ENCODE data around the gene DIP2A.

The DIP2A gene

DNA sequence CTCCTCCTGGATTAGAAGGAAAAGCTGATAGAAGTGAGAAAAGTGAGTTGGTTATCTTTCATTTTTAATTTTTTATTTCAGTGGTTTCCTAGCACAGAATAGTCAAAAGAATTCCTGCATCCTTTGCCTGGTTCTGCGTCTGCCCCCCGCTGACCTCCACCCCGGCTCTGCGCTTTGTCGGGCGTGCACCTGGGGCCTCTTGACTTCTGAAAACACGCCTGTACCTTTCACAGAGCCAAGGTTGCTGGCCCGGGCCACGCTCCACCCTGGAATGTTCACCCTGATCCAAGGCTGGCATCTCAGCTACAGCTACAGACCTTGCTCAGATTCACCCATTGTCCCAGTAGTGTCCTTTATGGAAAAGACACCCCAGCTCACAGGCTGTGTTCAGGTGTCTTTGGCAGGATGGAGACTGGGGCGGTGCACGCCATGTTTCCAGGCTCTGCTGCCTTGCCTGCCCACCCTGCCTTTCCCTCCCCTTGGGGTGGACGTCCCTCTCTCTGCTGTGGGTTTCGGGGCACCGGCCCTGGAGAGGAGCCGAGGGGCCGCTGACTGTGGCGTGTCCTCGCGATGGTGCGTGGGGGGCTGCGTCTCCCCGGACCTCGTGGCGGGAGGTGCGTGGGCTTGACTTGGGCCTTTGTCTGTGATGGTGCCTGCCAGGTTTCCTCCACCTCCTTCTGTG lies 40.3 kb upstream of the DIP2A start:
- no peaks in the 10 kb centered on the region for H3K9me3 ChIP-seq (ENCODE audit: severe bottlenecking)
- ATAC-seq (ENCODE audit: low read depth) (no peak), DNase-seq (ENCODE audit: low spot score) (no peak)
- peaks cover 64% of the 10 kb centered on the region for H3K36me3 ChIP-seq (ENCODE audit: low read depth)
- no peaks in the 10 kb centered on the region for H3K27me3 ChIP-seq (ENCODE audit: insufficient read depth, poor library complexity, severe bottlenecking)
- H3K4me3 ChIP-seq (ENCODE audit: severe bottlenecking): no peak overlapping the region
- no peak overlapping the region for H3K27ac ChIP-seq (ENCODE audit: poor library complexity, severe bottlenecking)
- H3K4me1 ChIP-seq (ENCODE audit: insufficient read depth, poor library complexity, severe bottlenecking): peaks cover 2% of the 10 kb centered on the region
- TF ChIP-seq, protein P1, sequence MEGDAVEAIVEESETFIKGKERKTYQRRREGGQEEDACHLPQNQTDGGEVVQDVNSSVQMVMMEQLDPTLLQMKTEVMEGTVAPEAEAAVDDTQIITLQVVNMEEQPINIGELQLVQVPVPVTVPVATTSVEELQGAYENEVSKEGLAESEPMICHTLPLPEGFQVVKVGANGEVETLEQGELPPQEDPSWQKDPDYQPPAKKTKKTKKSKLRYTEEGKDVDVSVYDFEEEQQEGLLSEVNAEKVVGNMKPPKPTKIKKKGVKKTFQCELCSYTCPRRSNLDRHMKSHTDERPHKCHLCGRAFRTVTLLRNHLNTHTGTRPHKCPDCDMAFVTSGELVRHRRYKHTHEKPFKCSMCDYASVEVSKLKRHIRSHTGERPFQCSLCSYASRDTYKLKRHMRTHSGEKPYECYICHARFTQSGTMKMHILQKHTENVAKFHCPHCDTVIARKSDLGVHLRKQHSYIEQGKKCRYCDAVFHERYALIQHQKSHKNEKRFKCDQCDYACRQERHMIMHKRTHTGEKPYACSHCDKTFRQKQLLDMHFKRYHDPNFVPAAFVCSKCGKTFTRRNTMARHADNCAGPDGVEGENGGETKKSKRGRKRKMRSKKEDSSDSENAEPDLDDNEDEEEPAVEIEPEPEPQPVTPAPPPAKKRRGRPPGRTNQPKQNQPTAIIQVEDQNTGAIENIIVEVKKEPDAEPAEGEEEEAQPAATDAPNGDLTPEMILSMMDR (IDR thresholded peaks at IDR 0.05; ENCODE audit: poor library complexity, severe bottlenecking): no peak

DNA sequence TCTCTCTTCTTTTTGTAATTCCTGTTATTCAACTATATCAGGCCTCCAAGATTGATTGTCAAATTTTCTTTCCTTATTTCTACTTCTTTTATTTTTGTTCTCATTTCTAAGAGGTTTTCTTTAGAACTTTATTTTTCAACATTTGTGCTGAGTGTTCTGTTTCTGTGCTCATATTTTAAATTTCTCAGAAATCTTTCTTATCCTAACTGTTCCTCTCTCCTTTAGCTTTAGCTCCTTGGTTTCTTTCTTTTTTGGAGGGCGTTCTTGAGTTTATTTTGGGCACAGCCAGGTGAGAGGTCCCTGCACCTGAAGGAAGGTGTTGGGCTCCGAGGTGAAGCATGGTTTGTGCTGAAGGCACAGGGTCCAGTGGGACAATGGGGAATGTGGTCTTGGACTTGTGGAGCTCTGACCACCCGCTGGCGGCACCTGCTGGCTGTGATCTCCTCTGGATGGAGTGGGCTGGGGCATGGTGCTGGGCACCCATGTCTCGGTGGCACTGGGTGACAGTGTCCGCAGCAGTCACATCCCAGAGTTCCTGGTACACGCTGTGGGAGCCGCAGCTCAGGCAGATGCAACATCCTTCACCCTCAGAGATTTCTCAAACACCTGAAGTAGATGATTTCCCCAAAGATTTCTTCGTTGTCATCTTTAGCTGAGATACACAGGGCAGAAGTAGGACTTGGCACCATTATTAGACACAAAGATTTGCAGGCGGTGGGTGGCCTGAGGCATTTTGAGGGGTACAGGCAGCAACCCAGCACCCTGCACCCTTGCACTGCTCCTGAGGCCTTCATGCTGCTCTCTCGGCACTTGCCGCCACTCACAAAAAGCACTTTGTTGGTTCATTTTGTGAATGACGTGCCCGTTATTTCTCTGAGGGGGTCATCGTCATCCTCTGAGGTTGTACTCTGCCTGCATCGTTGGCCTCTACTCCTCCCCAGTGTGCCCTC lies 38.2 kb upstream of the DIP2A start:
- TF ChIP-seq, protein P1 (IDR thresholded peaks at IDR 0.05; ENCODE audit: poor library complexity, severe bottlenecking): no peak
- Histone ChIP-seq H3K4me3 (ENCODE audit: severe bottlenecking) (no peak overlapping the region), H3K9me3 (ENCODE audit: severe bottlenecking) (no peaks in the 10 kb centered on the region), H3K4me1 (ENCODE audit: insufficient read depth, poor library complexity, severe bottlenecking) (no peaks in the 10 kb centered on the region), H3K27me3 (ENCODE audit: insufficient read depth, poor library complexity, severe bottlenecking) (no peaks in the 10 kb centered on the region), H3K36me3 (ENCODE audit: low read depth) (peaks cover 62% of the 10 kb centered on the region), H3K27ac (ENCODE audit: poor library complexity, severe bottlenecking) (no peak overlapping the region)
- ATAC-seq (ENCODE audit: low read depth): no peak
- no peak for DNase-seq (ENCODE audit: low spot score)

DNA sequence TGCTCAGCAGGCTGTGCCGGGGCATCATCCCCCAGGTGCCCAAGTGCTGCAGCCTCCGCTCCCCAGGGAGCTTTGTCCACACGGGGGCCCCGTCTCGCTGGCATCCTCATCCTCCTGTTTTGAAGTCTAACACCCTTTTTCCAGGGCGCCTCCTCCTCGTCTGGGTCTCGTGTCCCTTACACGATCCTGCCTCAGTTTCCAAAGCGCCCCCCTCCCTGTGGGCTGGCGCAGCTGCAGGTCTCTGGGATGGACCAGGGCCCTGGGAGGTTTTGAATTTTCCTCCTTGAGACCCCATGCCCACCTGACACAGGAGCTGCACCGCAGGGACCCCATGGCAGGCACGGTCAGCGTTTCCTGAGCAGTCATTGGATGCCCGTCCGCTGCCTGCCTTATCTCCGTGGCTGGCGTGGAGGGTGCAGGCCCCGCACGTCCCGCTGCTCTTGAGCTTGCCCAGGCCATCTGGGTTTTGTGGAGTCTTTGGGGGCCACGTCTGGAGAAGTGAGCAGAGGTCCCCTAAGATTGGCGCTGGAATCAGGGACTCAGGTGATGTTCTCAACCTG lies 37.4 kb upstream of the DIP2A start:
- no peak for ATAC-seq (ENCODE audit: low read depth)
- TF ChIP-seq, protein P1 (IDR thresholded peaks at IDR 0.05; ENCODE audit: poor library complexity, severe bottlenecking): no peak
- peaks cover 54% of the 10 kb centered on the region for H3K36me3 ChIP-seq (ENCODE audit: low read depth)

DNA sequence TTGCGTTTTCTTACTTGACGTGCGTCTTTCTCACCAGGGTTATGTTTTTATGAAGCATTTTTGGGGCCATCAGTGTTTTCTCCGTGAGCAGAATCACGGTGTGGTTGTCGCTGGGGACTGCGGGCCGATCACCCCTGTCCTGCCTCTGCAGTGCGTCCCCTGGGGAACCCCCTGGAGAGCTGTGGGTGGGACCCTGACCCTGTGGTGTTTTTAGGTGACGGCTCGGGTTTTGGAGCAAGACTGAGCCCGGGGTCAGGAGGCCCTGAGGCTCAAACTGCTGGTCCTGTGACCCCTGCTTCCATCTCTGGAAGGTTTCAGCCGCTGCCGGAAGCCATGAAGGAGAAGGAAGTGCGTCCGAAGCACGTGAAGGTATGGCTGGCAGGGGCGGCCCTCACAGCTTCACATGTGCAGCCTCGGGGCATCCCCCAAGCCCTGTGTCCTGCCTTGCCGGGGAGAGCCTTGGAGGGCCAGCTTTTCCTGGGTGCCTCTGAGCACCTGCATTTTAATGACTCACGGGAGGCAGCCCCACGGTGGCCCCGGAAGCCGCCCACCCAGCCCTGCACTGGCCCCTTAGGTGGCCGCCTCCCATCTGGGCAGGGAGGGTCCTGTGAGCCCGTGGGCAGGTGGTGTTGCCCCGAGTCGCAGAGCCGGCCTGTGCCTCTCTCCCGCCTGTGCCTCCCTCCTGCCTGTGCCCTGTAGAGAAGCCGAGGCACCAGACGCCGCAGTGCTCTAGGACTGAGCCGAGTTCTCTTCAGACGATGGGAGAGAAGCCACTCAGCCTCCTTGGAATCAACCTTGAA lies 36.7 kb upstream of the DIP2A start:
- no peak for DNase-seq (ENCODE audit: low spot score)
- TF ChIP-seq, protein P1 (IDR thresholded peaks at IDR 0.05; ENCODE audit: poor library complexity, severe bottlenecking): no peak
- Histone ChIP-seq H3K4me3 (ENCODE audit: severe bottlenecking) (no peak overlapping the region), H3K4me1 (ENCODE audit: insufficient read depth, poor library complexity, severe bottlenecking) (no peaks in the 10 kb centered on the region), H3K36me3 (ENCODE audit: low read depth) (peaks cover 48% of the 10 kb centered on the region), H3K27ac (ENCODE audit: poor library complexity, severe bottlenecking) (no peak overlapping the region), H3K9me3 (ENCODE audit: severe bottlenecking) (no peaks in the 10 kb centered on the region), H3K27me3 (ENCODE audit: insufficient read depth, poor library complexity, severe bottlenecking) (no peaks in the 10 kb centered on the region)
- ATAC-seq (ENCODE audit: low read depth): no peak; the same call in 2 of the 3 replicates

More for the DNA sequence above, 37.4 kb upstream of the DIP2A start:
- H3K4me1 ChIP-seq (ENCODE audit: insufficient read depth, poor library complexity, severe bottlenecking): no peaks in the 10 kb centered on the region
- DNase-seq (ENCODE audit: low spot score): no peak
- no peak overlapping the region for H3K27ac ChIP-seq (ENCODE audit: poor library complexity, severe bottlenecking)
- no peaks in the 10 kb centered on the region for H3K9me3 ChIP-seq (ENCODE audit: severe bottlenecking)
- no peaks in the 10 kb centered on the region for H3K27me3 ChIP-seq (ENCODE audit: insufficient read depth, poor library complexity, severe bottlenecking)
- no peak overlapping the region for H3K4me3 ChIP-seq (ENCODE audit: severe bottlenecking)

Data from RWPE2 (cell line).